WTC11 (cell line): Measurements from ENCODE around the gene KLHL25.

Experiments used
- CTCF ChIP-seq: fragments of 200-600 bp; IDR thresholded peaks from 2 replicates; pipeline ENCODE4 v1.8.0; 2022; ENCODE audit warnings: antibody characterized with exemption
- IRF2 ChIP-seq: sonication (generic); formaldehyde crosslinking; IDR thresholded peaks from 2 replicates; pipeline ENCODE4 v1.8.0; 2022; ENCODE audit warnings: low read depth, missing genetic modification reagents, borderline replicate concordance

DNA sequence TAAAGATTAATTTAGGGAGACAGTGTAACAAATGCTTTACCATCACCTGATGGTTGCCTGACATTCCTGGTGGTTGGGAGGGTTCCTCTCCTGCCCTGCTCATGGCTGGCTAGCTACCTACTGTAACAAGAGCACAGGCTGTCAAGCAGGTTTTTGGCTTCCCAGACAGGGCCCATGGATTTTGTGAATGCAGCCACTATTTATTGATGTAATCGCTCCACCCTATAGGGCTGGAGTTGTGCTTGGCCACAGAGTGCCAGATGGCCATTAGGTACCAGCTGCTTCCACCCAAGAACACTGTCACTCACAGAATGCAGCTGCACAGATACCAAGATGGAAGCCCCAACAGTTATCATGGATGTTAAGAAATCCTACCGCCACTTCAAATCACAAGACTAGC, 31.0 kb upstream of the KLHL25 start:
- no peak for TF ChIP-seq IRF2 (CRISPR knock-in tag)
- TF ChIP-seq CTCF: no peak
